RCC 7860 (cell line): ENCODE results near the gene SUN1.
A peak's percentile ranks its signal among the peaks of the same experiment; 100 is the strongest.

ENCODE experiments used
- DNase-seq: peaks from one replicate; pipeline ENCODE4 v3.0.0-alpha.2; 2015; ENCODE audit warnings: low spot score
- FAIRE-seq: peaks from 2 replicates; lab custom pipeline; 2012; peaks lifted over from hg19 to GRCh38; lab: Jason Lieb, UNC

The SUN1 gene

GRCh38 chr7:875051-875450, 42.8 kb downstream of the SUN1 start:
- no peak for DNase-seq
- no peak for FAIRE-seq

DNA sequence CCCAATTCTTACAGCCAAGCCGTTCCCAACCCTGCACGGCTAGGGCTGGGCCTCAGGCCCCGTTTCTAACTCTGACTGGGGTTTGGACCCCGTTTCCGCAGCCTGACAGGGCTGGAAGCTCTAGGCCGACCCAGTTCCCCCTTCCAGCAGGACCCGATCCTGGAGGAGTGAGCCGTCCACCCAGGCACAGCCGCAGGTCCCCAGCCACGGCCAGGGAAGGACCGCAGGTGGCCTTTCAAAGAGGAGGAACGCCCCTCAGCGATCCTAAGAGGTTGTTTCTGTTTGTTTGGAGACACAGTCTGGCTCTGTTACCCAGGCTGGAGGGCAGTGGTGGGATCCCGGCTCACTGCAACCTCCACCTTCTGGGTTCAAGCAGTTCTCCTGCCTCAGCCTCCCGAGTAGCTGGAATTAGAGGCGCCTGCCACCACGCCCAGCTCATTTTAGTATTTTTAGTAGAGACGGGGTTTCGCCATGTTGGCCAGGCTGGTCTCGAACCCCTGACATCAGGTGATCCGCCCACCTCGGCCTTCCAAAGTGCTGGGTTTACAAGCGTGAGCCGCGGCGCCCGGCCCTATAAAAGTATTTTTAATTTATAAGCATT, 43.3 kb downstream of the SUN1 start:
- FAIRE-seq = no peak
- DNase-seq = no peak

DNA sequence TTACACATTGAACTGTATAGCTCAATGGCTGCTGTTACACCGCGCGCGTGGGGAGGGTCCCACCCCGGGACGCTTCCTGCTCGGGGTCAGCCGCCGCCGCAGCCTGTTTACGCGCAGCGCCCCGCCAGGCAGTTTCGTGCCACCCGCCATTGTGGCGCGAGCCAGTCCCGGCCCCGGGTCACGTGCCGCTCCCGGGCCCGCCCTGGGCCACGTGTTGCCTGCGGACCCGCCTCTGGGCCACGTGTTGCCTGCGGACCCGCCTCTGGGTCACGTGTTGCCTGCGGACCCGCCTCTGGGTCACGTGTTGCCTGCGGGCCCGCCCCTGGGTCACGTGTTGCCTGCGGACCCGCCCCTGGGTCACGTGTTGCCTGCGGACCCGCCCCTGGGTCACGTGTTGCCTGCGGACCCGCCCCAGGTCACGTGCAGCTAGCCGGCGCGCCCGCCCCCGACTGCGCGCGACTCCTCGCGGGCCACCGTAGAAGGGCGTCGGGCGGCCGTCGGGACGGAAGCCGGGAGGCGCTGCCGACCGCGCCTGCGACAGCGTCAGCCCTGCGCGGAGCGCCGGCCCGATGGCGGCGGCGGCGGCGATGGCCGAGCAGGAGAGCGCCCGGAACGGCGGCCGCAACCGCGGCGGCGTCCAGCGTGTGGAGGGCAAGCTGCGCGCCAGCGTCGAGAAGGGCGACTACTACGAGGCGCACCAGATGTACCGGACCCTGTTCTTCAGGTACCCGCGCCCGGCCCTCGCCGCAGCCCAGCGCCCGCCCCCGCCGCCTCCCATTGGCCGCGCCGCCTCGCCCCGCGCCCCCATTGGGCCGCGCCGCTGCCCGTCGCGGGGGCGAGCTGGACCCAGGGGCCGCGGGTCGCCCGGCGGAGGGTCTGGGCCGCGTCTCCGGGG, 44.0 kb downstream of the SUN1 start, which contains the start of gene GET4:
Gene GET4 (plus strand): TSS at position 478 of the 895 bp plus-strand sequence. CDS start 92 bp downstream, at position 570.
- peak; percentile 73 for DNase-seq
- FAIRE-seq = no peak

DNA sequence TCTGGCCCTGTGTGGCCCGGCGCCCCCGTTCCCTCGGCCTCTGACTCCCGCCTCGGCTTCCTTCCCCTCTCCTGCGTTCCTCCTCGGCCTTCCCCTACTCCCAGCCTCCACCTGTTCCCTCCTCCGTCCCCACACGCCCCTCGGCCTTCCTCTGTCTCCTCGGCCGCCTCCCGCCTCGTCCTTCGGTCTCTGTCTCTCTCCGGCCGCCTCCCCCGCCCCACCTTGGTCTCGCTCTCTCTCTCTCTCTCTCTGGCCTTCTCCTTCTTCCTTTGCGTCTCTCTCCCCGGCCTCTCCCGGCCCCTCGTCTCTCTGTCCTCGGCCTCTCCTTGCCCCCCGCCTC, 44.7 kb downstream of the SUN1 start:
- peak; percentile 5 for DNase-seq
- FAIRE-seq = no peak

GRCh38 chr7:877312-878232, 45.3 kb downstream of the SUN1 start:
- FAIRE-seq (no peak), DNase-seq (no peak)

GRCh38 chr7:879093-879492, 46.8 kb downstream of the SUN1 start:
- no peak for DNase-seq

GRCh38 chr7:879706-880105, 47.4 kb downstream of the SUN1 start:
- no peak for DNase-seq
- no peak for FAIRE-seq

More at GRCh38 chr7:879093-879492, 46.8 kb downstream of the SUN1 start:
- FAIRE-seq = no peak

GRCh38 chr7:880450-880849, 48.2 kb downstream of the SUN1 start:
- FAIRE-seq = no peak

GRCh38 chr7:881441-882234, 49.4 kb downstream of the SUN1 start:
- FAIRE-seq = no peak
- no peak for DNase-seq

More at GRCh38 chr7:880450-880849, 48.2 kb downstream of the SUN1 start:
- no peak for DNase-seq

- no peak for FAIRE-seq
- DNase-seq = no peak
Measured at GRCh38 chr7:882336-883035, 50.2 kb downstream of the SUN1 start.

DNA sequence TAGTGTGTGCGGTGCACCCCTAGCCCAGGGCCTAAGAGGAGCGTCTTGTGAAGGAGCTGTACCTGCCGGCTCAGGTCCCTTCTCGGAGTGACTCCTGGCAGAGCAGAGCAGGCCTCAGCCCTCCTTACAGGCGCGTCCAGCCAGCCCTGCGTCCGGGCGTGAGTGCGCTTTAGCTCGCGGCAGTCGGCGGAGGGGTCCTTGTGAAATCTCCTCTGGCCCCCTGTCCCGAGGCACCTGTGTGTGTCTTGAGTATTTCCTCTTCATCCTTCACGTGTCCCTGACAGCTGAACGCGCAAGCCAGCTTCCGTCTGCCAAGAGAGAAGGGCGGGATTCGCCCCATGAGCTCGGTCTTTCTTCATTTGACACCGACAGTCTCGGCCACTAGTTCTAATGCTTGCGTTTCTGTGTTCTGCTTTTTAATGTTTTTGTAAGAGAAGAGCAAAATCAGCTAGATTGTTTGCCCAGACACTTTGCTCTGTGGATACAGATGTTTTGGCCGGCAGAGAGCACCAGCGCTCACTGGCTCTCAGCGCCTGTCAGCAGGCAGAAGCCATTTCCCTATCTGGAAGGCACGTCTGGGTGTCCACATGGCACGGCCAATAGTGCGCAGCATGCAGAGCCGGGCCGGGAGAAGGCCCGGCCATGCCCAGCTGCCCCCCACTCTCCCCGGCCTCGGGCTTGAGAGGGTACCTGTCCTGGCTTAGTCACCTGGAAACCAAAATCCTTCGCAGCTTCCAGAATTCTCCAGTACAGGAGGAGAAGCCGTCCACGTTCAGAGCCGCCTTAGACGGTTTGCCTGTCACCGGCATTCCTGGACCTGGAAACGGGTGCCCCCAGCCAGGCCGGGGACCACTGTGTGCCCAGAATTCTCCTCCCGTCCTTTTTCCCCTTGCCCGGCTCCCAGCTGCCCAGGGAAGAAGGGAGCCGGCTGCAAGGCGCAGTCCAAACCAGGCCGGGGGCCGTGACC, 51.1 kb downstream of the SUN1 start:
- no peak for FAIRE-seq
- no peak for DNase-seq

DNA sequence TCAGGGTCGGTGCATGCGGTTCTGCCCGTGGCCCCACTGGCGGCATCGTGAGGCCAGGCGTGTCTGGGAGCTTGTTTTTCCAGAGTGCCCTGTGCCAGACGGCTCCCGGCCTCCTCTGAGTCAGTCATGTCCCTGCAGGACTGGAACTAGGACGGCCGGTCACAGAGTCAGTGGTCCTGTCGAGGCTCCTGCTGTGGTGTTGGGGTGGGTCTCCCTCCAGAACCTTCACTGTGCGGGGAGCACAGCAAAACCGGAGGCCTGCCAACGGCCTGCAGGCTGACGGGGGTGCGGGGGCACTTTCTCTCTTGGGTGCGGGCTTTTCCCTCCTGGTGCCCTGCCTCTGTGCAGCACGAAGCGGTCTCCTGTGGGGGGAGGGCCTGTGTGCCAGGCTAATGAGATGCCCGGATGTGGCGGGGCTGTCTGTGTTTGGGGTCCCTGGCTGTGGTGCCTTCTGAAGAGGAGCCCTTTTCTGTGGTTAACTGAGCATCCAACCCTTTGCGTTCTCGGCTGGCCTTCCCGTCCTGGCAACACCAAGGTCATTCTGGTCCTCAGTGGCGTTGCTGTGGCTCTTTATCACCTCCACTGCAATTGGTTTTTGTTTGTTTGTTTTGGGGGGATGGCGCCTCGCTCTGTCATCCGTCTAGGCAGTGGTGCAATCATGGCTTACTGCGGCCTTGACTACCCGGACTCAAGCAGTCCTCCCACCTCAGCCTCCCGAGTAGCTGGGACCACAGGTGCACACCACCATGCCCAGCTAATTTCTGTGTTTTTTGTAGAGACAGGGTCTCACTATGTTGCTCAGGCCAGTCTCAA, 52.1 kb downstream of the SUN1 start:
- DNase-seq (no peak), FAIRE-seq (no peak)

DNA sequence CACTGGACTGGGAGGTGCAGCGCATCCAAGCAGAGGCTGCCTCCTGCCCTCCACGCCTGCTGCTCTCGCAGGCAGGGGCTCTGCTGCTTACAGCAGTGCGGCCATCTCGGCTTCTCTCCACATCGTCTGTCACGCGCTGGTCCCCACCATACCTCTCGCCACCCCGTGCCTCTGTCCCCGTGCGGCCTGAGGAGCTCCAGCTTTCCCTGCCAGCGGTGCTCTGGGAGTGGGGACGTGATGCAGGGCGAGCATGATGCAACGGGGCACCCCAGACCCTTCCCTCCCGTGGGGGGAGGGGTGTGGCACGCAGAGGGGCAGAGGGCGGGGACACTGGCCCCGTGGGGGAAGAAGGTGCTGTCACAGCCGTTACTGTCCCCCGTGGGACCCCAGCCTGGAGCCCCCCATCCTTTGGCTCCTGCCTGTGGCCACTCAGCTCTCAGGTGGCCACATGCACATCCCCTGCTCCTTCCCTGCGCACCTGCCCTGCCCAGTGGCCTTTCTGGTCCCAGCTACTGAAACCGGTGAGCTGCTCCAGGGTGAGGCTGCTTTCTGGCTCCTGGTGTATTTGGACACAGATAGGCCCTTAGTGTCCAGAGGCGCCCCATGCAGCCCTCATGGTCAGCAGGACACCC, 53.1 kb downstream of the SUN1 start:
- FAIRE-seq (no peak), DNase-seq (no peak)

DNA sequence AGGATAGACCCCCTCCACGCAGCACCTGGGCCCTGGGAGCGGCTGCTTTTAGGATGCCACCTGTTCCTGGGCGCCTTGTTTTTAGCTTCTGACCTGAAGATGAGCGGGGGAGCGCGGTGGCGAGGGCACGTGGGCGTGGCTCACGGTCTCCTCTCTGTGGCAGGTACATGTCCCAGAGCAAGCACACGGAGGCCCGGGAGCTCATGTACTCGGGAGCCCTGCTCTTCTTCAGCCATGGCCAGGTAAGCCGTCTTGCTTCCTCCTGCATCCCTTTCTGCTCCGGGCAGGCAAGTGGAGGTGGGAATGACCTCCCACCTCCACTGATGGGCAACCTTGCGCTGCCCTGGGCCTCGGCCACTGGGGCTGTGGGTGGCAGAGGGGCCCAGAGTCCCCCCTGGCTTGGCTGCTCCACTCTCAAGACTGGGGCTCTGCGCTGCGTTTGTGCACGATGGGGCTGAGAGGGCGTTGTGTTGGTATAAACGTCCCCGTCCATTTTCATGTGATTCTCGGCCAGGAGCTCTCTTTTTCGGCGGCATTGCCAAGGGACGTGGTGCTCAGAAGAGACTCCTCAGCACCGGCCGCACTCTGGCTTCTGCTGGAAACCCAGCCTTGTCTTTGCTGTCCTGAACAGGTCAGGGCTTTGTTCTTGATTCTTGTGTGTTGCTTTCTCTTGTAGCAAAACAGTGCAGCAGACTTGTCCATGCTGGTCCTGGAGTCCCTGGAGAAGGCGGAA, 53.8 kb downstream of the SUN1 start:
- FAIRE-seq (no peak), DNase-seq (no peak)

DNA sequence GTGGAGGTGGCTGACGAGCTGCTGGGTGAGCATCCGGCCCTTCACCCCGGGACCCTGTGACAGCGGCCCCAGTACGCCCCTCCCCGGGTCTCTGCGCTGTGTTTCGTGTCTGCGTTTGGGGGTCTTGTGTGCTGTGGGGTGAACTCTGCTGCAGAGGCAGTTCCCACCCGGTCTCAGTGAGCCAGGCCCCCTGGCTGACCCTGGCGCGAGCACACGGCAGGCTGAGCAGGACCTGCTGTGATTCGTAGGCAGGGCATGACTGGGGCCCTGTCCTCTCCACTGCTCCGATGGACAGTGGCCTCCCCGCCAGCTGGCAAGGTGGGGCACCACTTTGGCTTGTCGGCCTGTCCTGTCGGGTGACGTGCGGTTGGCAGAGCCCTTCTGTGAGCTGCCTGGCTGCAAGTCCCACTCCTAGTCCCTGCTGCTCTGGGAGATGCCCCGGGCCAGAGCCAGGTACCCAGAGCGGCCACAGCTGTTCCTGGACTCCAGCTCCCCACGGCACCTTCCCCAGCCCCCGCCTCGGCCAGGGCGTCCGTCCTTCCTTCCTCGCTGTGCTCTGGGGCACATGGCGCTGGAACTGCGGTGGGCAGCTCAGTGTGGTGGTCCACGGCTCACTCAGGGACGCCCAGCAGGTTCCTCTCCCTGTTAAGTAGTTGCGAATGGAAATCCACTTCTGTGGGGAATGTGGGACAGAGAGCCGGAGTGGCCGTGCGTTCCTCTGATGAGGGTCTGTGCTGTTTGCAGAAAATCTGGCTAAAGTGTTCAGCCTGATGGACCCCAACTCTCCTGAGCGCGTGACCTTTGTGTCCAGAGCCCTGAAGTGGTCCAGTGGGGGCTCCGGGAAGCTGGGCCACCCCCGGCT, 54.6 kb downstream of the SUN1 start:
- DNase-seq = no peak
- FAIRE-seq = no peak

DNA sequence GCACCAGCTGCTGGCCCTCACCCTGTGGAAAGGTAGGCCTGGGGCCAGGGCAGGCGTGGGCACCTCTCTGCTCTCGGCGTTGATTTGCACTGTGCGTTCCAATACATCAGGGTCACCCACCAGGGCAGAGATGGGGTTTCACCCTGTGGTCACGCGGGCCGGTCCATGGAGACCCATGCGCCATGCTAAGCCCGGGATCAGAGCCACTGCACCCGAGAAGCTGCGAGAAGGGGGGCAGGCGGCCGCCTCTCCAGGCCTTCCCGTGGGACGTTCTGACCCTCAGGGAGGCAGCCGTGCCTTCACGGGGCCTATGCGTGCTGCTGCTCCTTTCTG, 55.2 kb downstream of the SUN1 start:
- DNase-seq (no peak), FAIRE-seq (no peak)
